GM12878 (cell line): ENCODE data around the gene JAG2. TPM values are rescaled to one million over a fixed set of nuclear protein-coding genes. Genes with fewer than 3 reads are reported as not detected.

ENCODE experiments used
- ATAC-seq: fragments of 200-7000 bp; cut with Tn5 transposase; 3 replicates; pipeline ENCODE4 v1.9.1; 2020; ENCODE audit warnings: mild to moderate bottlenecking, moderate library complexity
- BruUV-seq: library from RNA; stranded (reverse); fragments of 400-500 nt; replicated peaks from 2 replicates; lab custom pipeline; 2021; lab: Mats Ljungman, UMichigan
- CTCF ChIA-PET: fragments of 300-600 bp; sonication (Branson Sonifier 250); formaldehyde crosslinking; extraction: SDS; loops from one replicate; lab custom pipeline; 2021; ENCODE audit warnings: inconsistent platforms; lab: Yijun Ruan, JAX
- POLR2A ChIA-PET: fragments of 350-600 bp; formaldehyde crosslinking; extraction: SDS; loops from one replicate; lab custom pipeline; 2021; ENCODE audit warnings: inconsistent platforms; lab: Charles Lee
- RAD21 ChIA-PET: fragments of 300-600 bp; sonication (Branson Sonifier 250); formaldehyde crosslinking; loops from one replicate; lab custom pipeline; 2023; ENCODE audit warnings: antibody characterized with exemption; ENCODE audit not compliant: unreplicated experiment; lab: Charles Lee
- SMC1A ChIA-PET: fragments of 300-600 bp; sonication (Branson Sonifier 250); formaldehyde crosslinking; loops from one replicate; lab custom pipeline; 2023; ENCODE audit not compliant: unreplicated experiment, uncharacterized antibody; lab: Charles Lee
- DNase-seq: peaks from one replicate; pipeline ENCODE4 v3.0.0-alpha.2; 2011; ENCODE audit warnings: low read depth, low spot score
- FAIRE-seq: peaks from 3 replicates; lab custom pipeline; 2011; peaks lifted over from hg19 to GRCh38; lab: Jason Lieb, UNC
- H2AFZ ChIP-seq: 2 replicates; pipeline ENCODE4 v1.6.0; 2011; ENCODE audit warnings: low read depth, low read length, control low read depth; ENCODE audit not compliant: control insufficient read depth
- H3K27ac ChIP-seq: 2 replicates; pipeline ENCODE4 v1.5.1; 2011; ENCODE audit warnings: control low read depth; ENCODE audit not compliant: control insufficient read depth, insufficient read depth
- H3K27me3 ChIP-seq, 2 experiments: replicated peaks in 1 of 2; 2 replicates each; pipeline versions ENCODE4 v1.6.0 to v1.6.1; 2011; ENCODE audit warnings: low read length in 1 of 2; ENCODE audit not compliant: control insufficient read depth in 2 of 2, insufficient read depth in 2 of 2
- H3K36me3 ChIP-seq, 2 experiments: 2 replicates each; pipeline ENCODE4 v1.5.1; 2011; ENCODE audit warnings: low read length in 1 of 2; ENCODE audit not compliant: control insufficient read depth in 2 of 2, insufficient read depth in 2 of 2
- H3K4me1 ChIP-seq: 2 replicates; pipeline ENCODE4 v1.6.1; 2011; ENCODE audit warnings: mild to moderate bottlenecking, low read length, moderate library complexity, mixed read lengths; ENCODE audit not compliant: control insufficient read depth, insufficient read depth
- H3K4me2 ChIP-seq: 2 replicates; pipeline ENCODE4 v1.6.0; 2011; ENCODE audit warnings: control low read depth; ENCODE audit not compliant: control insufficient read depth, insufficient read depth
- H3K4me3 ChIP-seq: fragments of 200-600 bp; sonication (generic); 2 replicates; pipeline ENCODE4 v1.5.1; 2016
- H3K79me2 ChIP-seq: 2 replicates; pipeline ENCODE4 v1.6.0; 2011; ENCODE audit warnings: low read length; ENCODE audit not compliant: control insufficient read depth, insufficient read depth
- H3K9ac ChIP-seq: 2 replicates; pipeline ENCODE4 v1.8.0; 2011; ENCODE audit warnings: low read length, control low read depth, mixed read lengths; ENCODE audit not compliant: control insufficient read depth, insufficient read depth
- H3K9me3 ChIP-seq: replicated peaks from 3 replicates; pipeline ENCODE4 v1.5.1; 2011; ENCODE audit warnings: mild to moderate bottlenecking, low read length; ENCODE audit not compliant: control insufficient read depth, insufficient read depth
- H4K20me1 ChIP-seq: 2 replicates; pipeline ENCODE4 v1.6.0; 2011; ENCODE audit not compliant: control insufficient read depth, insufficient read depth
- BMI1 ChIP-seq: fragments of 450-650 bp; IDR thresholded peaks from 2 replicates; pipeline ENCODE4 v1.6.1; 2016; ENCODE audit warnings: mild to moderate bottlenecking, moderate library complexity, borderline replicate concordance
- ETV6 ChIP-seq, 2 experiments: fragments of 450-650 bp in 1 of 2; IDR thresholded peaks in 1 of 2; conservative IDR thresholded peaks in 1 of 2; 2 replicates each; pipeline ENCODE4 v1.6.1; 2014; ENCODE audit warnings: antibody characterized with exemption in 1 of 2, borderline replicate concordance in 1 of 2, low read depth in 1 of 2, mild to moderate bottlenecking in 1 of 2, moderate library complexity in 1 of 2
- MTA3 ChIP-seq: IDR thresholded peaks from 2 replicates; pipeline ENCODE4 v1.6.1; 2012; ENCODE audit warnings: low read length, inconsistent platforms, borderline replicate concordance
- NFXL1 ChIP-seq: fragments of 450-650 bp; IDR thresholded peaks from 2 replicates; pipeline ENCODE4 v1.6.1; 2017; ENCODE audit warnings: antibody characterized with exemption, mild to moderate bottlenecking, borderline replicate concordance
- NFYB ChIP-seq: IDR thresholded peaks from 2 replicates; pipeline ENCODE4 v1.6.1; 2011; ENCODE audit warnings: low read depth, mild to moderate bottlenecking, low read length, improper control_type of control experiment, moderate library complexity; ENCODE audit not compliant: insufficient read depth
- SPI1 ChIP-seq: IDR thresholded peaks from 2 replicates; pipeline ENCODE4 v1.6.1; 2011; ENCODE audit warnings: low read depth, mild to moderate bottlenecking, low read length, moderate library complexity, borderline replicate concordance; ENCODE audit not compliant: insufficient read depth
- SRF ChIP-seq, 2 experiments: IDR thresholded peaks; 2 replicates each; pipeline ENCODE4 v1.6.1; 2011; ENCODE audit warnings: low read depth in 2 of 2, low read length in 2 of 2, mild to moderate bottlenecking in 1 of 2, moderate library complexity in 1 of 2
- WGBS: methylation state at CpG from one replicate; pipeline ENCODE4 v1.1.6; 2016; ENCODE audit warnings: low lambda C conversion rate; ENCODE audit not compliant: insufficient replicate concordance, insufficient coverage; ENCODE audit errors: missing lambda C conversion rate; 5-methylcytosine and 5-hydroxymethylcytosine counted together
- in situ Hi-C: fragments of 300-500 bp; cut with MboI; formaldehyde crosslinking; loops from 9 replicates; pipeline ENCODE4 v1.14.3; 2018; ENCODE audit warnings: mixed read lengths
- intact Hi-C: fragments of 100-400 bp; cut with micrococcal nuclease; formaldehyde crosslinking; loops from one replicate; pipeline ENCODE4 v1.14.2; 2022; ENCODE audit not compliant: unreplicated experiment
- polyA plus RNA-seq, 11 experiments: library from polyadenylated mRNA; depleted of rRNA in 4 of 11; unstranded in 6 of 11; stranded (reverse) in 5 of 11; fragments of >200 nt; fragmentation: Nextera tagmentation in 4 of 11; fragmentation: Illumina TruSeq in 1 of 11; extraction: Ambion mirVana in 4 of 11; extraction: Trizol in 1 of 11; gene quantifications; 1 replicate in 1 of 11; 2 replicates in 10 of 11; pipeline versions ENCODE4 v1.2.1 to v1.2.3, GENCODE V29; 2011 to 2016; ENCODE audit warnings: inconsistent platforms in 2 of 11, missing spikeins in 2 of 11, low read depth in 1 of 11
- total RNA-seq, 4 experiments: library from RNA; depleted of rRNA in 3 of 4; stranded (reverse); fragments of >200 nt in 3 of 4; fragmentation: Illumina TruSeq in 1 of 4; extraction: Trizol in 1 of 4; gene quantifications; 2 replicates each; pipeline versions ENCODE4 v1.2.1 to v1.2.3, GENCODE V29; 2013 to 2021
- TF ChIP-seq, protein P1 (sequence below): fragments of 450-650 bp; formaldehyde crosslinking; IDR thresholded peaks from 2 replicates; pipeline ENCODE4 v1.4.0; 2022; ENCODE audit warnings: mild to moderate bottlenecking, moderate library complexity
- TF ChIP-seq, protein P2 (sequence below): fragments of 450-650 bp; formaldehyde crosslinking; IDR thresholded peaks from 2 replicates; pipeline ENCODE4 v1.4.0; 2020; ENCODE audit warnings: mild to moderate bottlenecking, moderate library complexity
- TF ChIP-seq, protein P3 (sequence below): IDR thresholded peaks from 2 replicates; pipeline ENCODE4 v1.6.1; 2011; ENCODE audit warnings: low read depth, low read length, improper control_type of control experiment, borderline replicate concordance
- TF ChIP-seq, protein P4 (sequence below): IDR thresholded peaks from 2 replicates; pipeline ENCODE4 v1.6.1; 2012; ENCODE audit warnings: low read depth, low read length, improper control_type of control experiment

The JAG2 gene
- total and polyA plus RNA-seq, 10 of the 15 experiments (the other 5 are each of a cell fraction or from before 2014, with no cell fraction given), result 0.04 to 0.14 (median 0.06) TPM; not detected in 5

DNA sequence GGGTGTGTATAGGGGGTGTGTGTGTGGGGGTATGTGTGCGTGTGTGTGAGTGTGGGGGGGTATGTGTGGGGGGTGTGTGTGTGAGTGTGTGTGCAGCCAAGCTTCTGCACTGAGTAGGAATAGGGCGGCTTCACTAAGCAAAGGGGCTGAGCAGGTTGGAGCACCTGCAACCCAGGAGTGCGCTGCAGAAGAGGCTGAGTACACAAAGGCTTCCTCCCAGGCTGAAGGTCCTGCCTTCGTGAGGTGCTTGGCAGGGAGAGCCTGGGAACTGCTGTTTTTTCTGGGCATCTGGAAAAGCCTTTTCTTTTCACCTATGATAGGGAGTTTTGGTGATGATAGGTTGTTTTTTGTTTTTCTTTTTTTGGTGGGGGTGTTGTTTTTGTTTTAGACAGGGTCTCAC lies 18.5 kb upstream of the JAG2 start (continued):
- TF ChIP-seq, protein P1, sequence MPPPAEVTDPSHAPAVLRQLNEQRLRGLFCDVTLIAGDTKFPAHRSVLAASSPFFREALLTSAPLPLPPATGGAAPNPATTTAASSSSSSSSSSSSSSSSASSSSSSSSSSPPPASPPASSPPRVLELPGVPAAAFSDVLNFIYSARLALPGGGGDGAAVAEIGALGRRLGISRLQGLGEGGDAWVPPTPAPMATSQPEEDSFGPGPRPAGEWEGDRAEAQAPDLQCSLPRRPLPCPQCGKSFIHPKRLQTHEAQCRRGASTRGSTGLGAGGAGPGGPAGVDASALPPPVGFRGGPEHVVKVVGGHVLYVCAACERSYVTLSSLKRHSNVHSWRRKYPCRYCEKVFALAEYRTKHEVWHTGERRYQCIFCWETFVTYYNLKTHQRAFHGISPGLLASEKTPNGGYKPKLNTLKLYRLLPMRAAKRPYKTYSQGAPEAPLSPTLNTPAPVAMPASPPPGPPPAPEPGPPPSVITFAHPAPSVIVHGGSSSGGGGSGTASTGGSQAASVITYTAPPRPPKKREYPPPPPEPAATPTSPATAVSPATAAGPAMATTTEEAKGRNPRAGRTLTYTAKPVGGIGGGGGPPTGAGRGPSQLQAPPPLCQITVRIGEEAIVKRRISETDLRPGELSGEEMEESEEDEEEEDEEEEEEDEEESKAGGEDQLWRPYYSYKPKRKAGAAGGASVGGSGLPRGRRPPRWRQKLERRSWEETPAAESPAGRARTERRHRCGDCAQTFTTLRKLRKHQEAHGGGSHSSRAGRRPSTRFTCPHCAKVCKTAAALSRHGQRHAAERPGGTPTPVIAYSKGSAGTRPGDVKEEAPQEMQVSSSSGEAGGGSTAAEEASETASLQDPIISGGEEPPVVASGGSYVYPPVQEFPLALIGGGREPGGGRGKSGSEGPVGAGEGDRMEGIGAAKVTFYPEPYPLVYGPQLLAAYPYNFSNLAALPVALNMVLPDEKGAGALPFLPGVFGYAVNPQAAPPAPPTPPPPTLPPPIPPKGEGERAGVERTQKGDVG, result no peak
- TF ChIP-seq ETV6 (conservative IDR thresholded peaks at IDR 0.05 in 1 of 2, IDR thresholded peaks at IDR 0.05 in 1 of 2; ENCODE audit: borderline replicate concordance in 1 of 2, low read depth in 1 of 2), result no peak
- no peak for TF ChIP-seq BMI1
- no peak for TF ChIP-seq NFXL1
- no peak for TF ChIP-seq MTA3
- TF ChIP-seq NFYB, result no peak
- TF ChIP-seq, all 136 proteins: peak for 0

DNA sequence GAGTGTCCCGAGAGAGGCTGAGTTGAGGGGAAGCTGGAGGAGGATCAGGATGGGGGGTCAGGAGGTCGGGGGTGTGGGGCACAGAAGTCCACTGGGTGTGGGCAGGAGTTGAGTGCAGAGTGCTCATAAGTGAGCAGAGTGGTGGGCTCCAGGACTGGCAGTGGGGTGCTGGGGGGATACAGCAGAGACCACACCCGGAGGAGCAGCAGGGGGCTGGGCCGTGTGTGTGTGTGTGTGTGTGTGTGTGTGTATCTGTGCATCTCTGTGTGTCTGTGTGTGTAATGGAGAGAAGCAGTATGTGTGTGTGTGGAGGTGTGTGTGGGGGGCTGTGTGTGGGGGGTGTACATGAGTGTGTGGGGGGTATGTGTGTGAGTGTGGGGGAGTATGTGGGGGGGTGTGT lies 17.4 kb upstream of the JAG2 start:
- Histone ChIP-seq H3K79me2 (no peaks in the 10 kb centered on the region), H3K4me3 (no peak overlapping the region), H4K20me1 (no peaks in the 10 kb centered on the region), H2AFZ (no peak overlapping the region), H3K9ac (no peak overlapping the region), H3K4me1 (no peaks in the 10 kb centered on the region), H3K27ac (no peak overlapping the region), H3K4me2 (no peak overlapping the region), H3K36me3 (no peaks in the 10 kb centered on the region), H3K27me3 (peaks cover 0 to 2% of the 10 kb centered on the region in 2 experiments; a peak in 1 of 4 replicates), H3K9me3 (peaks cover 2% of the 10 kb centered on the region; the same call in 1 of the 3 replicates)
- ChIA-PET RAD21 (no interaction called here), CTCF (interaction anchor here (0.6 kb wide), 1 partner anchor 145 kb away, joined by 3 read pairs; no protein-coding TSS in a partner anchor), SMC1A (no interaction called here), POLR2A (no interaction called here)
- intact Hi-C loops (no loop called here), in situ Hi-C loops (no loop called here)
- 7% methylated on average over 3 of the region's 4 CpGs for WGBS
- DNase-seq (no peak), FAIRE-seq (no peak), ATAC-seq (no peak)
- no TSS peak for BruUV-seq
- TF ChIP-seq SPI1, result no peak
- TF ChIP-seq, protein P2, sequence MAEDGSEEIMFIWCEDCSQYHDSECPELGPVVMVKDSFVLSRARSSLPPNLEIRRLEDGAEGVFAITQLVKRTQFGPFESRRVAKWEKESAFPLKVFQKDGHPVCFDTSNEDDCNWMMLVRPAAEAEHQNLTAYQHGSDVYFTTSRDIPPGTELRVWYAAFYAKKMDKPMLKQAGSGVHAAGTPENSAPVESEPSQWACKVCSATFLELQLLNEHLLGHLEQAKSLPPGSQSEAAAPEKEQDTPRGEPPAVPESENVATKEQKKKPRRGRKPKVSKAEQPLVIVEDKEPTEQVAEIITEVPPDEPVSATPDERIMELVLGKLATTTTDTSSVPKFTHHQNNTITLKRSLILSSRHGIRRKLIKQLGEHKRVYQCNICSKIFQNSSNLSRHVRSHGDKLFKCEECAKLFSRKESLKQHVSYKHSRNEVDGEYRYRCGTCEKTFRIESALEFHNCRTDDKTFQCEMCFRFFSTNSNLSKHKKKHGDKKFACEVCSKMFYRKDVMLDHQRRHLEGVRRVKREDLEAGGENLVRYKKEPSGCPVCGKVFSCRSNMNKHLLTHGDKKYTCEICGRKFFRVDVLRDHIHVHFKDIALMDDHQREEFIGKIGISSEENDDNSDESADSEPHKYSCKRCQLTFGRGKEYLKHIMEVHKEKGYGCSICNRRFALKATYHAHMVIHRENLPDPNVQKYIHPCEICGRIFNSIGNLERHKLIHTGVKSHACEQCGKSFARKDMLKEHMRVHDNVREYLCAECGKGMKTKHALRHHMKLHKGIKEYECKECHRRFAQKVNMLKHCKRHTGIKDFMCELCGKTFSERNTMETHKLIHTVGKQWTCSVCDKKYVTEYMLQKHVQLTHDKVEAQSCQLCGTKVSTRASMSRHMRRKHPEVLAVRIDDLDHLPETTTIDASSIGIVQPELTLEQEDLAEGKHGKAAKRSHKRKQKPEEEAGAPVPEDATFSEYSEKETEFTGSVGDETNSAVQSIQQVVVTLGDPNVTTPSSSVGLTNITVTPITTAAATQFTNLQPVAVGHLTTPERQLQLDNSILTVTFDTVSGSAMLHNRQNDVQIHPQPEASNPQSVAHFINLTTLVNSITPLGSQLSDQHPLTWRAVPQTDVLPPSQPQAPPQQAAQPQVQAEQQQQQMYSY (CRISPR knock-in tag), result no peak
- TF ChIP-seq SRF (IDR thresholded peaks at IDR 0.05; ENCODE audit: low read depth in 2 of 2, low read length in 2 of 2), result no peak
- TF ChIP-seq, protein P3, sequence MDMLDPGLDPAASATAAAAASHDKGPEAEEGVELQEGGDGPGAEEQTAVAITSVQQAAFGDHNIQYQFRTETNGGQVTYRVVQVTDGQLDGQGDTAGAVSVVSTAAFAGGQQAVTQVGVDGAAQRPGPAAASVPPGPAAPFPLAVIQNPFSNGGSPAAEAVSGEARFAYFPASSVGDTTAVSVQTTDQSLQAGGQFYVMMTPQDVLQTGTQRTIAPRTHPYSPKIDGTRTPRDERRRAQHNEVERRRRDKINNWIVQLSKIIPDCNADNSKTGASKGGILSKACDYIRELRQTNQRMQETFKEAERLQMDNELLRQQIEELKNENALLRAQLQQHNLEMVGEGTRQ, result no peak
- TF ChIP-seq, protein P4, sequence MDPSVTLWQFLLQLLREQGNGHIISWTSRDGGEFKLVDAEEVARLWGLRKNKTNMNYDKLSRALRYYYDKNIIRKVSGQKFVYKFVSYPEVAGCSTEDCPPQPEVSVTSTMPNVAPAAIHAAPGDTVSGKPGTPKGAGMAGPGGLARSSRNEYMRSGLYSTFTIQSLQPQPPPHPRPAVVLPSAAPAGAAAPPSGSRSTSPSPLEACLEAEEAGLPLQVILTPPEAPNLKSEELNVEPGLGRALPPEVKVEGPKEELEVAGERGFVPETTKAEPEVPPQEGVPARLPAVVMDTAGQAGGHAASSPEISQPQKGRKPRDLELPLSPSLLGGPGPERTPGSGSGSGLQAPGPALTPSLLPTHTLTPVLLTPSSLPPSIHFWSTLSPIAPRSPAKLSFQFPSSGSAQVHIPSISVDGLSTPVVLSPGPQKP, result no peak
